VCaP (cell line): ENCODE measurements around the gene FGF14.

Experiments
- H3K27ac ChIP-seq: fragments of 450-650 bp; 2 replicates; pipeline ENCODE4 v1.5.1; 2017
- TF ChIP-seq, protein P1 (sequence below): fragments of 450-650 bp; conservative IDR thresholded peaks from 2 replicates; pipeline ENCODE4 v1.5.1; 2017; ENCODE audit warnings: mild to moderate bottlenecking, moderate library complexity

Gene FGF14

DNA sequence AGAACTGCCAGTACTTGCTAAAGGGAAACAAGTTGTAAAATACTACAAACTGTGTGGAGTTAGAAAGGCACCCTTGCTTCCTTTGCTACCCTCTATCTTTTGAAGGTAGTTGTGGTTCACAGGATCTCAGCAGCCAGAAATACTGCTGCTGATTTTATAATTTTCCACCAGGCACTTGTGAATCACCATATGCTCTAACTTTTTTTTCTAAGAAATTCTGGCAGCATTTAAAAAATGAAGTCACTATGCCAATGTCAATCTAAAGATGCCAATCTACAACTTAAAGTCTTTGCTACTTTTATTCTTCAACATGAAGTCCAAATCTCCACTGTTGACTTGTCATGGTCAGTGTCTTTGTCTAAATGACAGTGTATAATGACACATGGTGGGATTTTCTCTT lies 621.6 kb downstream of the FGF14 start:
- TF ChIP-seq, protein P1, sequence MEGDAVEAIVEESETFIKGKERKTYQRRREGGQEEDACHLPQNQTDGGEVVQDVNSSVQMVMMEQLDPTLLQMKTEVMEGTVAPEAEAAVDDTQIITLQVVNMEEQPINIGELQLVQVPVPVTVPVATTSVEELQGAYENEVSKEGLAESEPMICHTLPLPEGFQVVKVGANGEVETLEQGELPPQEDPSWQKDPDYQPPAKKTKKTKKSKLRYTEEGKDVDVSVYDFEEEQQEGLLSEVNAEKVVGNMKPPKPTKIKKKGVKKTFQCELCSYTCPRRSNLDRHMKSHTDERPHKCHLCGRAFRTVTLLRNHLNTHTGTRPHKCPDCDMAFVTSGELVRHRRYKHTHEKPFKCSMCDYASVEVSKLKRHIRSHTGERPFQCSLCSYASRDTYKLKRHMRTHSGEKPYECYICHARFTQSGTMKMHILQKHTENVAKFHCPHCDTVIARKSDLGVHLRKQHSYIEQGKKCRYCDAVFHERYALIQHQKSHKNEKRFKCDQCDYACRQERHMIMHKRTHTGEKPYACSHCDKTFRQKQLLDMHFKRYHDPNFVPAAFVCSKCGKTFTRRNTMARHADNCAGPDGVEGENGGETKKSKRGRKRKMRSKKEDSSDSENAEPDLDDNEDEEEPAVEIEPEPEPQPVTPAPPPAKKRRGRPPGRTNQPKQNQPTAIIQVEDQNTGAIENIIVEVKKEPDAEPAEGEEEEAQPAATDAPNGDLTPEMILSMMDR = no peak
- H3K27ac ChIP-seq = no peak overlapping the region

DNA sequence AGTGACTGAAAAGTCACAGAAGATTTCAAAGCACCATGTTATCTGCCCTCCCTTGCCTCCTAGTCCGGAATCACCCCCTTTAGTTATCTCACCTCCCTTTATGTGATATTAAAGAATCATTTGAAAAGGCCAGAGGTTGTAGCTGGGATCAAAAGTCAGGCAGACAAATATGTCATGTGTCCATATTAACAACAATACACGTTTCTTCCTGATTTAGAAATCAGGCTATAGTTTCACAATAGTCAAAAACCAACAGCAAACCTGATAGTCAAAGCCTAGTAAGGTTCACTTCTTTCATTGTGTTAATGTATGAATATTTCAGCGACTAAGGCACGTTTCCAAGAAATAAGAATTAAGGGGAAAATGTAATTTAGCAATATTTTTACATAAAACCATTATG lies 622.7 kb downstream of the FGF14 start:
- TF ChIP-seq, protein P1 = no peak
- no peak overlapping the region for H3K27ac ChIP-seq

DNA sequence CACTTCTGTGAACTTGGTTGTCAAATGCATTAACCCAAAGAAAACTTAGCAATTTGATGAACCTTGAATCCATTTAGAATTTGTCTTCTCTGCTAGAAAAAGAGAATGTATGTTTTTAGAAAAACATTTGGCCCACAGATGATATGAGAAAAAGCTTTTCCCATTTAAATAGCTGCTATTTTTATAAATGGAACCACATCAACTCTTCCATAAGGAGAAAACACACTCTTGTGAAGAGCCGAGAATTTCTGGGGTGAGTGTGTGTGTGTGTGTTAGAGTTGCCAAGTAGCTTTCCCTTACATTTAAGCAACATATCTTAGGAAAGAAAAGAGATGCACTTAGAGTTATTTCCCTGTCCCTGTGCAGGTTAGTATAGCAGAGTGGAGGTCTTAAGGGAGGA lies 626.6 kb downstream of the FGF14 start:
- TF ChIP-seq, protein P1 = no peak
- no peak overlapping the region for H3K27ac ChIP-seq

DNA sequence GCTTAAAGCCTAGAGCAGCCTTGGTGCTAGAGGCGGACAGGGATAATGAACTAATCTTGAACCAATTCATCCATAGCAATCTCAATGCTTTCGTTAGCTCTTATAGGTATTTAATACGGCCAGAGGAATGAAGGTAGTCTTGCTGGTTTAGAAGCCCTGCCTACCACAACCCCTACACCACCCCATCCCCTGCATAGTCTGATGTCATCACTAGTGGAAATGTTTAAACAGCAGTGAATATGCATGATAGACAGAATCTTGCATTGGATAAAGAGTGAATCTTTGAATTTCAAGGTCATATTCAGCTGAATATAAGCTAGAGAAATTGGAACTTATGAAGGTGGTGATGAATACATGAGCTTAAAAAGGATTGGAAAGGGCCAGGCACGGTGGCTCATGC lies 627.5 kb downstream of the FGF14 start:
- H3K27ac ChIP-seq = no peak overlapping the region
- TF ChIP-seq, protein P1 = no peak

DNA sequence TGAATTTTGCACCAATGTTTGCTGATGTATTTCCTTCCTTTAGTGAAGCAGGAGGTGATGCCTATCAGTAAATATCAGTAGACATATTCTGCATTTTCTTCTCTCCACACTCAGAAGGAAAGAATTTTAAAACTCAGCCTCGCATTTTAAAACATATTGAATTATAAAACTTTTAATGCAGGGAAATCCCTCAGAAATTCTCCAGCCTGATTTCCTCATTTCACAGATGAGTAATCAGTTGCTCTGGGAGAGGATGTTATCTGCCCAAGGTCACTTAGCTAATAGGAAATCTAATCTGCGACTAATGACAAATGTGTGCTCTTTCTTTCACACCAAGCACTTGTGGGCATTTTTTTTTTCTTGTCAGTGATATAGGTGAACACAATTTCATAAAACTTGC lies 628.8 kb downstream of the FGF14 start:
- TF ChIP-seq, protein P1 = no peak
- no peak overlapping the region for H3K27ac ChIP-seq

DNA sequence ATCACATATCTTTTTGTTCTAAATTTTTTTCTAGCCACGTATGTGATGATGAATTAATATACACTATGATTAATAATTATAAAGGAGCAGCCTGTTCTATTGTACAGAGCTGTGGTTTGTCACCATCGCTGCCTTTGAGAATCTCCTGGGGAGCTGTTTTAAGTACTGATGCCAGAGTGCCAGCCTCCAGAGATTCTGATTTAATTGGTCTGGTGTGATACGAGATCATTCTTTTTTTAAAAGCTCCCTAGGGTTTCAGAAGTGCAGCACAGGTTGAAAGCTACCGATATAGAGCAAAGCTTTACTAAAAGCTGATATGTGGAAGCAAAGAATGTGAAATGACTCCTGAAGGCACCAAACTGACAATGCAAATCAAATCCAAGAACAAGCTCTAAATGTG lies 634.7 kb downstream of the FGF14 start:
- TF ChIP-seq, protein P1 = no peak
- H3K27ac ChIP-seq = no peak overlapping the region

GRCh38 chr13:101763191-101763590 lies 638.7 kb downstream of the FGF14 start:
- TF ChIP-seq, protein P1 = no peak
- no peak overlapping the region for H3K27ac ChIP-seq
